WI38 (cell line): Measurements from ENCODE around the gene C1orf185.

Experiments used
- H3K4me3 ChIP-seq: 2 replicates; pipeline ENCODE4 v1.5.1; 2011; ENCODE audit warnings: low read depth, mild to moderate bottlenecking, control low read depth, low read length
- CTCF ChIP-seq: IDR thresholded peaks from 2 replicates; pipeline ENCODE4 v1.5.1; 2012; ENCODE audit warnings: low read depth, mild to moderate bottlenecking, control low read depth, low read length

The C1orf185 gene

DNA sequence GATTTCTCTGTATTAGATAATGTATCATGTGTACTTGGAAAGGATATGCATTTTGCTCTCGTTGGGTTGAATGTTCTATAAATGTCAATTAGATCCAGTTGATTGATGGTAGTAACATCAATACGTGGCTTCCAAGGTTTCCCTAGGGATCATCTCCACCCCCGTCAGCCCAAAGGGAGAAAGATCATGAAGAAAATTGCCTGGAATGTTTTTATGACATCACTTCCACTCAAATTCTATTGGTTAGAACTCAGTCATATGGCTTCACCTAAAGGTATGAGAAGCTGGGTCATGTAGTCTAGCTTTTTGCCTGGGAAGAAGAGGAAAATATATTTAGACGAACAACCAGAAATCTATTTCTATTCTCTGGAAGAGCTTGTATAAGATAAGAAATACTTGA is at the start of gene C1orf185:
C1orf185 (plus strand) TSS at position 253 of the 400 bp plus-strand sequence; CDS start at position 259, 6 bp downstream.
- H3K4me3 ChIP-seq, result no peak within 1 kb of the TSS

GRCh38 chr1:51058858-51059257 is 43.2 kb upstream of the C1orf185 start:
- TF ChIP-seq CTCF, result peak; percentile 54
- H3K4me3 ChIP-seq, result no peak overlapping the region

More for the DNA sequence above, at the start of gene C1orf185:
- TF ChIP-seq CTCF, result no peak

DNA sequence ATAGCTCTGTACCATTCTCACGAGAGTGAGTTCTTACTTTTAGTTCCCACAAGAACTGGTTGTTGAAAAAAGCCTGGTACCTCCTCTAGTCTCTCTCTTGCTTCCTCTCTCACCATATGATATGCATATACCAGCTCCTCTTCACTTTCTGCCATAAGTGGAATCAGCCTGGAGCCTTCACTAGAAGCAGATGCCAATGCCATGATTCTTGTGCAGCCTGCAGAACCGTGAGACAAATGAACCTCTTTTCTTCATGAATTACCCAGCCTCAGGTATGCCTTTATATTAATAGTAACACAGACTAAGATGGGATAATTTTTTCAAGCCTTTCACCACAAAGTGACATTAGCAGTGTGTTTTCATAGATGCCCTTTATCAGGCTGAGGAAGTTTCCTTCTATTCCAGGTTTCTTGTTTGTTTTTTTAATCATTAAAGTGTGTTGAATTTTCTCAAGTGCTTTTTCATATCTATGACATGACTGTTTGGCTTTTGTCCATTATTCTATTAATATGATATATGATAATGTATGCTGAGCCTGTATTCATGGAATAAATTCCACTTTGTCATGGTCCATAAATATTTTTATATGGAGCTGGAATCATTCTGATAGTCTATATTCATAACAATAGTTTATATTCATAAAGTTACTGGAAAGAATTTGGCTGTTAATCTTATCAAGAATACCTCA is 40.7 kb upstream of the C1orf185 start:
- no peak for TF ChIP-seq CTCF
- H3K4me3 ChIP-seq, result no peak overlapping the region

- TF ChIP-seq CTCF, result no peak
- H3K4me3 ChIP-seq, result no peak overlapping the region
Observed at GRCh38 chr1:51063121-51063520, 38.9 kb upstream of the C1orf185 start.

DNA sequence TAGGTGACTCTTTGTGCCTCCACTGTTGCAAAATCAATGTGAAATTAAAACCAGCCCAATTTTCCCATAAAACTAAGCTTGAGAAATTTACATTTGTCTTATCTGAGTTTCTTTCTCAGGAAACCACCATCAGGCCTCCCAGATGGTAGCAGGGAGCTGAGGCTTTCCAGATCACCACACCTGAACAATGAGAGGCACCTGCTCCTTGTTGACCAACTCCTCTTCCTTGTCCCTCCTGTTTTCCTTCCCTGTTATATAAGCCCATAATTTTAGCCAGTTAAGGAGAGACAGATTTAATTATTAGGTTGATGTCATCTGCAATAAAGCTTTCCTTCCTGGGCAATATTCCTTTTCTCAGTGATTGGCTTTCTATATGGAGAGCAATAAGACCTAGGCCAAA is 32.0 kb upstream of the C1orf185 start:
- TF ChIP-seq CTCF, result no peak
- H3K4me3 ChIP-seq, result no peak overlapping the region

DNA sequence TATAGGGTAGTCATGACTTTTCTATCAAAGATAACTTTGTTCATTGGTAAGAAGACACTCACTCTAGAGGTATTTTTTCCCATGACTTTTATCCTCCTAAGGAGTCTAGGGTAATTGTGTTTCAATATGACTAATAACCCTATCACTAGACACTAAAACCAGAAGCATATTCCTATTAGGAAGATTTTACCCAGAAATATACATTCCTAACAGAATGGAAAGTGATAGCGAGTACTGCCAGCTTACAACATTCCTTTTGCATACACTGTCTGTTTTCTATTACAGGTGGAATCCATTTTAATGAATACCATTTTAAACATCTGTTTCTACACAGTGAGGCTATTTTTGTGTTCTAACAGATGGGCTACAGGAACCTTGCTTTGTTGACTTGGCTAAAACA is 31.4 kb upstream of the C1orf185 start:
- no peak overlapping the region for H3K4me3 ChIP-seq
- no peak for TF ChIP-seq CTCF

GRCh38 chr1:51071291-51072042 is 30.6 kb upstream of the C1orf185 start:
- TF ChIP-seq CTCF, result no peak
- no peak overlapping the region for H3K4me3 ChIP-seq
